ENCODE results near the gene KRT2. TPM values are rescaled to one million over a fixed set of nuclear protein-coding genes. Genes with fewer than 3 reads are reported as not detected.

KRT2 gene
- total RNA-seq, 1 experiment from 2014 or later: not detected

DNA sequence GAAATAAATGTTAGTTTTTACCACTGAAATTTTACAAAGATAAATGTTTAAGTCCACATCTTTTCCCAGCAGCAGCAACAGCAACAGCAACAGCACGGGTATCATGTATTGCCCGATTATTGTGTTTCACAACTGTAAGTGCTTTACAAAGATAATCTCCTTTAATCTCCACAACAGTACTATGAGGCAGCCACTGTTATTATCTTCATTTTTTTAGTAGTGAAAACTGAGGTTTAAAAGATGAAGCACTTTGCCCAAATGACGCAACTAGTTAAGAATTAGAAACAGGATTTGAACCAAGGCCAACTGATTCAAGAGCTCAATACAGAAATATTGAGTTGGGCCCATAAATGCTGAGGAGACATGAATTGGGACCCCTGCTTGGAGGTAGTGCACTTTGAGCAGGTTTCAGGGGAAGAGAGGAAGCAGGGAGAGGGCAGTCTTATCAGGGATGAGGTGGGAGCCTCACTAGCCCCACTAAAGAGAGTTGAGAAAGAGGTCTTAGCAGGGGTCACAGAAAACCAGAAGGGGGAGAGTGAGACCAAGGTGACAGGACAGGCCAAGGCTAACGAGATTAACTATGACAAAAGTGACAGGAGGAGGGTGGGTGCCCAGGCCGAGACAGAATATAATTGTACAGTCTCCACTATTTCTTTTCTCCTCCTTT is 15.3 kb downstream of the KRT2 start:
- ChIA-PET POLR2A (no interaction called here), CTCF (no interaction called here)
- Mint-ChIP-seq H3K27ac (peak overlapping the region; percentile 1; the same call in 1 of the 2 replicates), H3K36me3 (no peaks in the 10 kb centered on the region), H3K4me1 (no peaks in the 10 kb centered on the region), H3K9me3 (no peaks in the 10 kb centered on the region), H3K27me3 (ENCODE audit: low read depth) (no peaks in the 10 kb centered on the region), H3K4me3 (no peak overlapping the region)
- no peak for TF ChIP-seq MAX (CRISPR knock-in tag; IDR thresholded peaks at IDR 0.05)
- no peak for TF ChIP-seq ZNF121 (CRISPR knock-in tag; IDR thresholded peaks at IDR 0.05)
- no peak for TF ChIP-seq AR (CRISPR knock-in tag; IDR thresholded peaks at IDR 0.05)
- no peak for TF ChIP-seq ZNF671 (CRISPR knock-in tag; IDR thresholded peaks at IDR 0.05)
- no peak for TF ChIP-seq FOXJ3 (CRISPR knock-in tag; IDR thresholded peaks at IDR 0.05; ENCODE audit: borderline replicate concordance)
- no peak for TF ChIP-seq HMGA2 (CRISPR knock-in tag; IDR thresholded peaks at IDR 0.05)
- TF ChIP-seq OVOL2 (CRISPR knock-in tag; IDR thresholded peaks at IDR 0.05; ENCODE audit: borderline replicate concordance): no peak
- TF ChIP-seq ZNF423 (CRISPR knock-in tag; IDR thresholded peaks at IDR 0.05): no peak
- no peak for TF ChIP-seq ARID4B (CRISPR knock-in tag; IDR thresholded peaks at IDR 0.05; ENCODE audit: borderline replicate concordance)
- TF ChIP-seq AFF4 (CRISPR knock-in tag; IDR thresholded peaks at IDR 0.05; ENCODE audit: borderline replicate concordance): no peak
- TF ChIP-seq ERG (CRISPR knock-in tag; IDR thresholded peaks at IDR 0.05): no peak
- TF ChIP-seq, protein P1, sequence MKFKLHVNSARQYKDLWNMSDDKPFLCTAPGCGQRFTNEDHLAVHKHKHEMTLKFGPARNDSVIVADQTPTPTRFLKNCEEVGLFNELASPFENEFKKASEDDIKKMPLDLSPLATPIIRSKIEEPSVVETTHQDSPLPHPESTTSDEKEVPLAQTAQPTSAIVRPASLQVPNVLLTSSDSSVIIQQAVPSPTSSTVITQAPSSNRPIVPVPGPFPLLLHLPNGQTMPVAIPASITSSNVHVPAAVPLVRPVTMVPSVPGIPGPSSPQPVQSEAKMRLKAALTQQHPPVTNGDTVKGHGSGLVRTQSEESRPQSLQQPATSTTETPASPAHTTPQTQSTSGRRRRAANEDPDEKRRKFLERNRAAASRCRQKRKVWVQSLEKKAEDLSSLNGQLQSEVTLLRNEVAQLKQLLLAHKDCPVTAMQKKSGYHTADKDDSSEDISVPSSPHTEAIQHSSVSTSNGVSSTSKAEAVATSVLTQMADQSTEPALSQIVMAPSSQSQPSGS (CRISPR knock-in tag; IDR thresholded peaks at IDR 0.05; ENCODE audit: borderline replicate concordance, low read depth): no peak
- TF ChIP-seq, protein P2, sequence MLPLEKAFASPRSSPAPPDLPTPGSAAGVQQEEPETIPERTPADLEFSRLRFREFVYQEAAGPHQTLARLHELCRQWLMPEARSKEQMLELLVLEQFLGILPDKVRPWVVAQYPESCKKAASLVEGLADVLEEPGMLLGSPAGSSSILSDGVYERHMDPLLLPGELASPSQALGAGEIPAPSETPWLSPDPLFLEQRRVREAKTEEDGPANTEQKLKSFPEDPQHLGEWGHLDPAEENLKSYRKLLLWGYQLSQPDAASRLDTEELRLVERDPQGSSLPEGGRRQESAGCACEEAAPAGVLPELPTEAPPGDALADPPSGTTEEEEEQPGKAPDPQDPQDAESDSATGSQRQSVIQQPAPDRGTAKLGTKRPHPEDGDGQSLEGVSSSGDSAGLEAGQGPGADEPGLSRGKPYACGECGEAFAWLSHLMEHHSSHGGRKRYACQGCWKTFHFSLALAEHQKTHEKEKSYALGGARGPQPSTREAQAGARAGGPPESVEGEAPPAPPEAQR (CRISPR knock-in tag; IDR thresholded peaks at IDR 0.05): no peak
- no peak for TF ChIP-seq SMAD4 (CRISPR knock-in tag; IDR thresholded peaks at IDR 0.05)
- no peak for TF ChIP-seq NFYB (CRISPR knock-in tag; conservative IDR thresholded peaks at IDR 0.05; ENCODE audit: low read depth)
- ATAC-seq: no peak
- DNase-seq (ENCODE audit: low spot score): no peak
